ENCODE results near the gene CYP19A1. TPM values are rescaled to one million over a fixed set of nuclear protein-coding genes. Genes with fewer than 3 reads are reported as not detected.

Gene CYP19A1
- total and polyA plus RNA-seq, 10 of the 15 experiments (the other 5 are each of a cell fraction or from before 2014, with no cell fraction given), result 0.08 to 1.8 (median 0.70) TPM

DNA sequence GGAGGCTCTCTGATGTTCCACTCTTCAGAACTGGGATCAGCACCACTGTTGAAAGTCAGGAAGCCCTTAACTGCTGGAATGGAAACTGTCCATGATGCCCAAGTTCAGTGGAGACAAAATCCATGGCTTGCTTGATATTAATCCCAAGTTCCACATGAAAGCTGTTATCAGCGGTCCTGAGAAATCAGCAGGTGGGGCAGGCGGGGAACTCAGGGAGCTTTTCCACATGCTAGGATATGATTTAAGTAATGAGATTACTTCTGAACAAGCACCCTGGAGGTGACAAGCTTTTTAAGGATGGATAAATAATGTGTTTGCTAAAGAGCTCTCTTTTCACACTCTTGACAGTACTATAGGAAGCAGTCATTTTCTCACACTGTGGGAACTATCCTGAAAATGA, 82.9 kb downstream of the CYP19A1 start (continued):
- TF ChIP-seq, protein P1, sequence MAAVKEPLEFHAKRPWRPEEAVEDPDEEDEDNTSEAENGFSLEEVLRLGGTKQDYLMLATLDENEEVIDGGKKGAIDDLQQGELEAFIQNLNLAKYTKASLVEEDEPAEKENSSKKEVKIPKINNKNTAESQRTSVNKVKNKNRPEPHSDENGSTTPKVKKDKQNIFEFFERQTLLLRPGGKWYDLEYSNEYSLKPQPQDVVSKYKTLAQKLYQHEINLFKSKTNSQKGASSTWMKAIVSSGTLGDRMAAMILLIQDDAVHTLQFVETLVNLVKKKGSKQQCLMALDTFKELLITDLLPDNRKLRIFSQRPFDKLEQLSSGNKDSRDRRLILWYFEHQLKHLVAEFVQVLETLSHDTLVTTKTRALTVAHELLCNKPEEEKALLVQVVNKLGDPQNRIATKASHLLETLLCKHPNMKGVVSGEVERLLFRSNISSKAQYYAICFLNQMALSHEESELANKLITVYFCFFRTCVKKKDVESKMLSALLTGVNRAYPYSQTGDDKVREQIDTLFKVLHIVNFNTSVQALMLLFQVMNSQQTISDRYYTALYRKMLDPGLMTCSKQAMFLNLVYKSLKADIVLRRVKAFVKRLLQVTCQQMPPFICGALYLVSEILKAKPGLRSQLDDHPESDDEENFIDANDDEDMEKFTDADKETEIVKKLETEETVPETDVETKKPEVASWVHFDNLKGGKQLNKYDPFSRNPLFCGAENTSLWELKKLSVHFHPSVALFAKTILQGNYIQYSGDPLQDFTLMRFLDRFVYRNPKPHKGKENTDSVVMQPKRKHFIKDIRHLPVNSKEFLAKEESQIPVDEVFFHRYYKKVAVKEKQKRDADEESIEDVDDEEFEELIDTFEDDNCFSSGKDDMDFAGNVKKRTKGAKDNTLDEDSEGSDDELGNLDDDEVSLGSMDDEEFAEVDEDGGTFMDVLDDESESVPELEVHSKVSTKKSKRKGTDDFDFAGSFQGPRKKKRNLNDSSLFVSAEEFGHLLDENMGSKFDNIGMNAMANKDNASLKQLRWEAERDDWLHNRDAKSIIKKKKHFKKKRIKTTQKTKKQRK (IDR thresholded peaks at IDR 0.05; ENCODE audit: low read depth, low read length), result no peak
- no peak for TF ChIP-seq RELA (IDR thresholded peaks at IDR 0.05; ENCODE audit: borderline replicate concordance, partially characterized antibody)
- no peak for TF ChIP-seq RFX5 (IDR thresholded peaks at IDR 0.05; ENCODE audit: low read depth, low read length)
- TF ChIP-seq REST (IDR thresholded peaks at IDR 0.05; ENCODE audit: low read depth, low read length), result no peak
- TF ChIP-seq GATAD2B (conservative IDR thresholded peaks at IDR 0.05; ENCODE audit: low read depth), result no peak
- no peak for TF ChIP-seq SRF (IDR thresholded peaks at IDR 0.05; ENCODE audit: low read depth in 2 of 2, low read length in 2 of 2)
- TF ChIP-seq POLR2AphosphoS2 (IDR thresholded peaks at IDR 0.05; ENCODE audit: low read depth, low read length), result no peak
- no peak for TF ChIP-seq MTA2 (IDR thresholded peaks at IDR 0.05; ENCODE audit: low read depth)
- TF ChIP-seq EP300 (IDR thresholded peaks at IDR 0.05; ENCODE audit: borderline replicate concordance in 1 of 2, control insufficient read depth in 1 of 2, low read depth in 2 of 2, low read length in 2 of 2), result no peak
- no peak for TF ChIP-seq CHD4 (IDR thresholded peaks at IDR 0.05)
